Stimulated activated CD8-positive, alpha-beta memory T cell treated with anti-CD3 and anti-CD28 coated beads, Interleukin-4, amount 100 ng/mL, for 48 hours (primary cell): ENCODE measurements around the gene RNU1-1.
"Not testable (repeated sequence)": the region's sequence is repeated elsewhere in the genome, so short reads cannot be mapped to it uniquely, and the experiment has no call there.

Experiments
- DNase-seq: peaks from one replicate; pipeline ENCODE4 v3.0.0-alpha.2; 2020

RNU1-1 gene

GRCh38 chr1:16514107-16515055 is at the start of gene RNU1-1:
Gene RNU1-1, minus strand, starts transcription at chr1:16514285.
- peak; percentile 78 for DNase-seq

GRCh38 chr1:16561035-16561434 is 47.0 kb upstream of the RNU1-1 start:
- DNase-seq: not testable (repeated sequence)

- DNase-seq: not testable (repeated sequence)
Measured at GRCh38 chr1:16560498-16560897, 46.4 kb upstream of the RNU1-1 start.

GRCh38 chr1:16559688-16560087 is 45.6 kb upstream of the RNU1-1 start:
- not testable (repeated sequence) for DNase-seq

- not testable (repeated sequence) for DNase-seq
Measured at GRCh38 chr1:16557034-16557433, 42.9 kb upstream of the RNU1-1 start.

- DNase-seq: not testable (repeated sequence)
Measured at GRCh38 chr1:16553244-16553643, 39.2 kb upstream of the RNU1-1 start.

- not testable (repeated sequence) for DNase-seq
Measured at GRCh38 chr1:16550212-16550918, 36.3 kb upstream of the RNU1-1 start.

- DNase-seq: not testable (repeated sequence)
Measured at GRCh38 chr1:16549545-16549944, 35.5 kb upstream of the RNU1-1 start.

- DNase-seq: not testable (repeated sequence)
Measured at GRCh38 chr1:16547502-16548241, 33.6 kb upstream of the RNU1-1 start.

- peak; percentile 77 for DNase-seq
Measured at GRCh38 chr1:16545682-16546095, 31.6 kb upstream of the RNU1-1 start.

GRCh38 chr1:16540421-16540893 is 26.4 kb upstream of the RNU1-1 start:
- DNase-seq: not testable (repeated sequence)

GRCh38 chr1:16537528-16537927 is 23.4 kb upstream of the RNU1-1 start:
- DNase-seq: not testable (repeated sequence)

- not testable (repeated sequence) for DNase-seq
Measured at GRCh38 chr1:16536796-16537195, 22.7 kb upstream of the RNU1-1 start.

- DNase-seq: not testable (repeated sequence)
Measured at GRCh38 chr1:16535898-16536297, 21.8 kb upstream of the RNU1-1 start.

GRCh38 chr1:16535487-16535886 is 21.4 kb upstream of the RNU1-1 start:
- not testable (repeated sequence) for DNase-seq

GRCh38 chr1:16534829-16535456 is 20.9 kb upstream of the RNU1-1 start:
- DNase-seq: peak; percentile 81

- not testable (repeated sequence) for DNase-seq
Measured at GRCh38 chr1:16534239-16534828, 20.2 kb upstream of the RNU1-1 start.

GRCh38 chr1:16532235-16532991 is 18.3 kb upstream of the RNU1-1 start:
- DNase-seq: not testable (repeated sequence)

- DNase-seq: not testable (repeated sequence)
Measured at GRCh38 chr1:16528338-16528737, 14.3 kb upstream of the RNU1-1 start.

- not testable (repeated sequence) for DNase-seq
Measured at GRCh38 chr1:16525769-16526168, 11.7 kb upstream of the RNU1-1 start.

GRCh38 chr1:16521679-16522078 is 7.6 kb upstream of the RNU1-1 start:
- DNase-seq: not testable (repeated sequence)
